NB4 (cell line): ENCODE results near the gene HLA-DPA1.

Experiments
- CTCF ChIP-seq: IDR thresholded peaks from one replicate; pipeline ENCODE4 v1.5.1; 2012; ENCODE audit warnings: low read depth, low read length
- POLR2A ChIP-seq: IDR thresholded peaks from 2 replicates; pipeline ENCODE4 v1.6.1; 2011; ENCODE audit warnings: mild to moderate bottlenecking; ENCODE audit not compliant: insufficient read length; ENCODE audit errors: extremely low read depth

- TF ChIP-seq CTCF = peak; percentile 81
- TF ChIP-seq POLR2A = no peak
Observed at GRCh38 chr6:33082702-33083101, 9.3 kb upstream of the HLA-DPA1 start.
